ENCODE data around the gene ZNF236. TPM values are rescaled to one million over a fixed set of nuclear protein-coding genes. Genes with fewer than 3 reads are reported as not detected.

The ZNF236 gene
- polyA plus RNA-seq, 3 donors, result 1.7 to 6.5 (median 2.4) TPM

DNA sequence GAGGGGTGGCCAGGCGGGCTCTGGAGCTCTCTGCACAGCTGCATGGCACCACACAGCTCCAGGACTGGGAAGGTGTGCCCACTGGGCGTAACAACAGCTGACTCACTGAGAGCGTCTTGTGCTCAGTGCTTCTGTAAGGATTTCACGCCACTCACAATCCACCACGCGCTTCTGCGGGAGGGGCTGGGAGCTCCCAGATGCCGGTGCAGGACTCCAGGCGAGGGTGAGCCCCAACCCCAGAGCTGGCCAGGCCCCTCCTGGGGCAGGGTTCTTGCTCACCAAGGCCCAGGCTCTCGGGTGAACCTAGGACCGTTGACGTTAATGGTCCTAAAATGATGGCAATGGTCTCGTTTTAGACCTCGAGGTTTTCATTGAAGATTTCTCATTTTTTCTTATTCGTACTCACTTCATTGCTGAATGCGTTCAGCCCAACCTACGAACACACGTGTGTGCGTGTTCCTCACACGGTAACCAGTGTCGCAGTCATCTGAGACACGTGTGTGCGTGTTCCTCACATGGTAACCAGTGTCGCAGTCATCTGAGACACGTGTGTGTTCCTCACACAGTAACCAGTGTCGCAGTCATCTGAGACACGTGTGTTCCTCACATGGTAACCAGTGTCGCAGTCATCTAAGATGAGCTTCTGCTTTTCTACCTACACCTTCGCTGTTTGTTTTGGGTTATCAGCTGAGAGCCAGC, 38.4 kb upstream of the ZNF236 start:
- peaks cover 0 to 5% of the 10 kb centered on the region in 2 donors for H3K4me1 ChIP-seq (ENCODE audit: control insufficient read depth in 1 of 2, insufficient read depth in 2 of 2, low read length in 2 of 2)
- H2AFZ ChIP-seq (ENCODE audit: insufficient read depth, low read depth, low read length, poor library complexity, severe bottlenecking), result no peak overlapping the region
- H3K9me3 ChIP-seq (replicated peaks in 1 of 2; ENCODE audit: control insufficient read depth in 1 of 2, insufficient read depth in 1 of 2, low read length in 2 of 2), result peaks cover 0 to 13% of the 10 kb centered on the region in 2 donors
- Mint-ChIP-seq H3K27me3 (ENCODE audit: low read depth in 3 of 3) (peaks cover 3 to 24% (median 7%) of the 10 kb centered on the region in 3 donors), H3K27ac (no peak overlapping the region), H3K4me1 (peaks cover 5% of the 10 kb centered on the region), H3K9me3 (peaks cover 5 to 17% (median 13%) of the 10 kb centered on the region in 7 donors), H3K36me3 (no peaks in the 10 kb centered on the region), H3K4me3 (no peak overlapping the region)
- H3K4me3 ChIP-seq (replicated peaks in 1 of 3; ENCODE audit: low read depth in 2 of 3, low read length in 3 of 3), result no peak overlapping the region
- H3K27me3 ChIP-seq (ENCODE audit: control insufficient read depth in 2 of 2, insufficient read depth in 2 of 2, low read length in 2 of 2), result peaks cover 0 to 2% of the 10 kb centered on the region in 2 donors
- no peaks in the 10 kb centered on the region for H3K36me3 ChIP-seq (replicated peaks in 1 of 2; ENCODE audit: control insufficient read depth in 1 of 2, insufficient read depth in 2 of 2, low read length in 2 of 2)
- TF ChIP-seq, protein P1, sequence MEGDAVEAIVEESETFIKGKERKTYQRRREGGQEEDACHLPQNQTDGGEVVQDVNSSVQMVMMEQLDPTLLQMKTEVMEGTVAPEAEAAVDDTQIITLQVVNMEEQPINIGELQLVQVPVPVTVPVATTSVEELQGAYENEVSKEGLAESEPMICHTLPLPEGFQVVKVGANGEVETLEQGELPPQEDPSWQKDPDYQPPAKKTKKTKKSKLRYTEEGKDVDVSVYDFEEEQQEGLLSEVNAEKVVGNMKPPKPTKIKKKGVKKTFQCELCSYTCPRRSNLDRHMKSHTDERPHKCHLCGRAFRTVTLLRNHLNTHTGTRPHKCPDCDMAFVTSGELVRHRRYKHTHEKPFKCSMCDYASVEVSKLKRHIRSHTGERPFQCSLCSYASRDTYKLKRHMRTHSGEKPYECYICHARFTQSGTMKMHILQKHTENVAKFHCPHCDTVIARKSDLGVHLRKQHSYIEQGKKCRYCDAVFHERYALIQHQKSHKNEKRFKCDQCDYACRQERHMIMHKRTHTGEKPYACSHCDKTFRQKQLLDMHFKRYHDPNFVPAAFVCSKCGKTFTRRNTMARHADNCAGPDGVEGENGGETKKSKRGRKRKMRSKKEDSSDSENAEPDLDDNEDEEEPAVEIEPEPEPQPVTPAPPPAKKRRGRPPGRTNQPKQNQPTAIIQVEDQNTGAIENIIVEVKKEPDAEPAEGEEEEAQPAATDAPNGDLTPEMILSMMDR (IDR thresholded peaks at IDR 0.05), result no peak
- H3K27ac ChIP-seq (ENCODE audit: low read depth in 1 of 2, low read length in 2 of 2), result no peak overlapping the region
- H3K79me2 ChIP-seq (ENCODE audit: insufficient read depth, low read length), result no peaks in the 10 kb centered on the region
- intact Hi-C loops (cut with micrococcal nuclease), result no loop called here
- no peak overlapping the region for H3K9ac ChIP-seq (ENCODE audit: insufficient read depth, low read length, poor library complexity, severe bottlenecking)
- DNase-seq, result no peak
- 87% methylated on average over 27 of the region's 29 CpGs for WGBS (ENCODE audit: insufficient coverage)
- H4K20me1 ChIP-seq (ENCODE audit: insufficient read depth, low read length), result no peaks in the 10 kb centered on the region
- no peak overlapping the region for H3K4me2 ChIP-seq (replicated peaks; ENCODE audit: extremely low read depth, low read length, poor library complexity, severe bottlenecking)

DNA sequence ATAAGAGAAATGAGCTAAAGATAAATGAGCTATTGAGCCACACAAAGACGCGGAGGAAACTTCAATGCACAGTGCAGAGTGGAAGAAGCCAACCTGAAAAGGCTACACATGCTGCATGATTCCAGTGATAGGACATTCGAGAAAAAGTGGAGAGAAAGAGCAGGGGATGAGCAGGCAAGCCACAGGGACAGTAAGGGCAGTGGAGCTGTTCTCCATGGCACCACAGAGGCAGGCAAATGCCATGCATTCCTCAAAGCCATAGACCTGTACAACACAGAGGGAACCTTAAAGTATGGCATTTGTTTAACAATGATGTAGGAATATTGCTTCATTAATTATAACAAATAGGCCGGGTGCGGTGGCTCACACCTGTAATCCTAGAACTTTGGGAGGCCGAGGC, 36.5 kb upstream of the ZNF236 start:
- no peak overlapping the region for H3K27ac Mint-ChIP-seq
- H3K4me3 ChIP-seq (replicated peaks in 1 of 3; ENCODE audit: low read depth in 2 of 3, low read length in 3 of 3), result no peak overlapping the region
- intact Hi-C loops (cut with micrococcal nuclease), result no loop called here
- no peak overlapping the region for H2AFZ ChIP-seq (ENCODE audit: insufficient read depth, low read depth, low read length, poor library complexity, severe bottlenecking)
- H3K4me1 Mint-ChIP-seq, result peaks cover 5% of the 10 kb centered on the region
- DNase-seq, result no peak
- no peak overlapping the region for H3K4me2 ChIP-seq (replicated peaks; ENCODE audit: extremely low read depth, low read length, poor library complexity, severe bottlenecking)
- H3K27me3 Mint-ChIP-seq (ENCODE audit: low read depth in 3 of 3), result peaks cover 3 to 24% (median 17%) of the 10 kb centered on the region in 3 donors
- no peaks in the 10 kb centered on the region for H3K36me3 Mint-ChIP-seq
- no peak overlapping the region for H3K27ac ChIP-seq (ENCODE audit: low read depth in 1 of 2, low read length in 2 of 2)
- TF ChIP-seq, protein P1 (IDR thresholded peaks at IDR 0.05), result no peak
- H3K9ac ChIP-seq (ENCODE audit: insufficient read depth, low read length, poor library complexity, severe bottlenecking), result no peak overlapping the region
- peaks cover 0 to 21% of the 10 kb centered on the region in 2 donors for H3K9me3 ChIP-seq (replicated peaks in 1 of 2; ENCODE audit: control insufficient read depth in 1 of 2, insufficient read depth in 1 of 2, low read length in 2 of 2)
- H3K9me3 Mint-ChIP-seq, result peaks cover 10 to 31% (median 23%) of the 10 kb centered on the region in 7 donors
- H3K36me3 ChIP-seq (replicated peaks in 1 of 2; ENCODE audit: control insufficient read depth in 1 of 2, insufficient read depth in 2 of 2, low read length in 2 of 2), result no peaks in the 10 kb centered on the region
- H4K20me1 ChIP-seq (ENCODE audit: insufficient read depth, low read length), result no peaks in the 10 kb centered on the region
- H3K79me2 ChIP-seq (ENCODE audit: insufficient read depth, low read length), result no peaks in the 10 kb centered on the region
- H3K4me1 ChIP-seq (ENCODE audit: control insufficient read depth in 1 of 2, insufficient read depth in 2 of 2, low read length in 2 of 2), result peaks cover 0 to 5% of the 10 kb centered on the region in 2 donors
- WGBS (ENCODE audit: insufficient coverage), result 96% methylated on average over 3 of the region's 6 CpGs
- no peak overlapping the region for H3K4me3 Mint-ChIP-seq
- peaks cover 0 to 2% of the 10 kb centered on the region in 2 donors for H3K27me3 ChIP-seq (ENCODE audit: control insufficient read depth in 2 of 2, insufficient read depth in 2 of 2, low read length in 2 of 2)
